ENCODE measurements around the gene PSPH. TPM values are rescaled to one million over a fixed set of nuclear protein-coding genes. Genes with fewer than 3 reads are reported as not detected.
"Not testable (repeated sequence)": the region's sequence is repeated elsewhere in the genome, so short reads cannot be mapped to it uniquely, and the experiment has no call there.

The PSPH gene
- 42.4 and 45.1 TPM in 2 replicates for total RNA-seq

DNA sequence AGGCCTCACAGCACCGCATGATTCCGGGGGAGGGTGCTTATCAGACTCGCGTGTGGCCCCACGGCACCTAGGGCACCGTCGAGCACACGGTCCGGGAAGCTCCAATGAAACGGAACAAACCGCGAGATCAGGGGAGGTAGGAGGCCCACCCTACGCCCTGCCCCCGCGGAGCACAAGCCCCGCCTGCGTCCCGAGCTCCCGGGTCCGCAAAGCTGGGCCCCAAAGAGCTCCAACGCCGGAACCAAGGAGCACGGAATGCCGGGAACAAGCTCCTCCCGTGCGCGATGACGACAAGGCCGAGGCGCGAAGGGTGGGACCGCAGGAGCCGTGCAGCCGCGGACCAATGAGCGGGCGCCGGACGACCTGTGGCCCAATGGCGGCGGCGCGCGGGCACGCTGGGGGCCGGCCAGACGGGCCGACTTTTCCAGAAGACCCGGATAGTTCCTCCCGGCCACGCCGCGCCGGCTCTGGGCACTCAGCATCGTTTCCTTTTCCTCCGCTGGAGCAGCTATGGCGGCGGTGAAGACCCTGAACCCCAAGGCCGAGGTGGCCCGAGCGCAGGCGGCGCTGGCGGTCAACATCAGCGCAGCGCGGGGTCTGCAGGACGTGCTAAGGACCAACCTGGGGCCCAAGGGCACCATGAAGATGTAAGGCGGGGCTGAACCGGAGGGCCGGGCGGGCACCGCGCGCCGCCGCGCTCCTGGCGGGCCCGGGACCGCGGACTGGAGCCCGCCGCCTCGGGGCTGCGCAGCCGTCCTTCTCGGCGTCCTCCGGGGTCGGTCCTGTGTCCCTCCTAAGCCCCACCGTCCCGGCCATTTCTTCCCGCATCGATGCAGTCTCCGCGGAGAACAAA is at the start of gene PSPH, which contains the start of gene CCT6A:
Gene PSPH, minus strand, starts transcription at position 106 of the 853 bp plus-strand sequence. CDS start 30,232 bp downstream, outside the sequence.
Gene CCT6A, plus strand, starts transcription at position 427 of the 853 bp plus-strand sequence. Its CDS starts 84 bp downstream, at position 511.
- DNase-seq, result peak; percentile 99

GRCh38 chr7:56099653-56100052 is 48.4 kb upstream of the PSPH start:
- no peak for DNase-seq

- DNase-seq, result not testable (repeated sequence)
These were observed 47.2 kb upstream of the PSPH start for GRCh38 chr7:56098187-56099008.

GRCh38 chr7:56097700-56098099 is 46.5 kb upstream of the PSPH start:
- peak; percentile 18 for DNase-seq

DNA sequence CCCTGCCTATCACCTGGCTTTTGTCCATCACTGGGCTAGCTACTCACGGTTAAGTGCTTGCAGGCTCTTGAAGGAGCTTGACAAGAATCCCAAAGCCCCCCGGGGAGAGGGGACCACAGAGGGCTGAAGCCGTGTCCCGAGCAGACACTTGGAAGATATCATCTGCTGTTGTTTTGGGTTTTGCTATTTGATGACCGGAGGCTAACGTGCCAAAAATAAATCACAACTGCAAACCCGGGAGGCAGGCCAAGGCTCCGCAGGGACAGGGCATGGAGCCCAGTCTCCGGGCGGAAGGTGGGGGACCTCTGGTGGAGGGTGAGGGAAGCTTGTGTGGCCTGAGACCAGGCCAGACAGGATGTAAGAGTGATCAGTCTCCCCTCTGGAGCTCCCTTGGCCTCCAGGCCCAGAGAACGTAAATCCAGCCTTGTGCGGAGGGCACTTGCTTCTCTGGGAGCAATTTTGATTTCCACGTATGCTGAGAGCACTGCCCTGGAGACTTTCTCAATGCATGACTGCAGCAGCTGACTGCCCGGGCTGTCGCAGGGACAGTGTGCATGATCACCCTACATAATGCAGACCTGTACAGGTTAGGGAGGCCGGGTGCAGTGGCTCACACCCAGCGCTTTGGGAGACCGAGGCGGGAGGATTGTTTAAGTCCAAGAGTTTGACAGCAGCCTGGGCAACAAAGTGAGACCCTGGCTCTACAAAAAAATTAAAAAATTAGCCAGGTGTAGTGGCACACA is 41.7 kb upstream of the PSPH start, which contains the start of gene PHKG1:
Gene PHKG1, minus strand, starts transcription at position 164 of the 743 bp plus-strand sequence. CDS start 4,011 bp downstream, outside the sequence.
- peak; percentile 86 for DNase-seq

DNA sequence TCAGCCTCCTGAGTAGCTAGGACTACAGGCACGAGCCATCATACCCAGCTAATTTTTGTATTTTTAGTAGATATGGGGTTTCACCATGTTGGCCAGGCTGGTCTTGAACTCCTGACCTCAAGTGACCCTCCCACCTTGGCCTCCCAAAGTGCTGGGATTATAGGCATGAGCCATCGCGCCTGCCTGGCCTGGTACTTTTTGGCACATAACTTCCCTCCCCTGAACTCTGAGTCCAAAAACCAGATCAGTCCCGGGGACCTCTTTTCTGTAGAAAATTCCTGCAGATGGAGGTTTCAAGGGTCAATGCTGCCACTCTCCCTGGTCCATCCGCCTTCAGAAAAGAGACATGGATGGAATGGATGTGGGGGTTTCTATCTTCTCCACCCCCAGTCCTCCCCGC is 41.1 kb upstream of the PSPH start:
- not testable (repeated sequence) for DNase-seq

DNA sequence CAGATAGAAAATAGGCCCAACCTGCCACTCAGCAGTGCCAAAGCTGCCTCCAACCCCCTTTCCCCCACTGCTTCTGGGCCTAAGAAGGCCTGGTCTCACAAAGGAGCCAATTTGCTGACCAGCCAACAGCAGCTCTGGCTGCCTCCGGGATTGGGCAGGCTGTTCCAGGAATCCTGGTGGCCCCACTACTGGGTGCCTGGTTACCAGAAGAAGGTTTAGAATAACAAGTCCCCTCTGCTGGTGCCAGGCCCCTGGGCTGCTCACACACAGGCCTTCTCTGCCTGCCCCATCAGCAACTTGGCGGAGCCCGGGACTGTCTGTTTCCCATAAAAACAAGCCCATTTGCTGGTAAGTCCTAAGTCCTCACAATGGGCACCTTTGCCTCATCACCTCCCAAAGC is 40.3 kb upstream of the PSPH start:
- DNase-seq, result no peak

DNA sequence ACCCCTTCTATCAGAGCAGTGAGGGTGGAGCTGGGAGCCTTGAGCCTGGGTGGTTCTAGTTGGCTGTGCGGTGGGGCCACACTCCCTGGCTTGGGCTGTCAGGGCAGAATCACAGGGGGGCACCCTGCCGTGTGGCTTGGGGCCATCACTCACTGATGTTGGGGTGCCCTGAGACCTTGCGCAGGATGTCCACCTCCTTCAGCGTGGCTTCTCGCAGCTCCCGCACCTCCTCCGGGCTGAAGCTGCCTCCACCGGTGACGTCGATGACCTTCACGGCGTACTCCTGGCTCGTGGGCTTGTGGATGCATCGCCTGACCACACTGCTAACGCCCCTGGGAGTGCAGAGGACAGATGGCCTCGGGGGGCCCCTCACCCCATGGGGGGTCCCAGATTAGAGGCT is 36.2 kb upstream of the PSPH start:
- DNase-seq, result no peak

DNA sequence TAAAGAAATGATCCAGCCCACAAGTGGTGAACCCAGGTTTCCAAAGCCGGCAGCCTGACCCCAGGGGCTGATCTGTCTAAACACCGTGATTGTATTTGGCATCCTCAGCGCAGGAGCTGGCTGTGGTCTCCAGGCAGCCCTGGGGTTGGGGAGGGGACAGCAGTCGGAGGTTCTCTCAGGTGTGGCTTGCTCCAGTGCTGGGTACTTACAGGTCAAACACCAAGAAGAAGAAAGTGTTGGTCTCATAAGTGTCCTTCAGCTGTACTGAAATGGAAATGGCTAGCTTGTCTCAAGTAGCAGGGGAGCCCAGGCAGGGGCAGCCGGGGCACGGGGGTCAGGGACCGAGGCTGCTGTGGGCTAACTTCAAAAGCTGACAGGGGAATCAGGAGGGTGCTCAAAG is 35.5 kb upstream of the PSPH start:
- DNase-seq, result no peak

- DNase-seq, result peak; percentile 71
These were observed 32.0 kb upstream of the PSPH start for GRCh38 chr7:56083150-56083785.

- no peak for DNase-seq
These were observed 30.5 kb upstream of the PSPH start for GRCh38 chr7:56081626-56082340.

DNA sequence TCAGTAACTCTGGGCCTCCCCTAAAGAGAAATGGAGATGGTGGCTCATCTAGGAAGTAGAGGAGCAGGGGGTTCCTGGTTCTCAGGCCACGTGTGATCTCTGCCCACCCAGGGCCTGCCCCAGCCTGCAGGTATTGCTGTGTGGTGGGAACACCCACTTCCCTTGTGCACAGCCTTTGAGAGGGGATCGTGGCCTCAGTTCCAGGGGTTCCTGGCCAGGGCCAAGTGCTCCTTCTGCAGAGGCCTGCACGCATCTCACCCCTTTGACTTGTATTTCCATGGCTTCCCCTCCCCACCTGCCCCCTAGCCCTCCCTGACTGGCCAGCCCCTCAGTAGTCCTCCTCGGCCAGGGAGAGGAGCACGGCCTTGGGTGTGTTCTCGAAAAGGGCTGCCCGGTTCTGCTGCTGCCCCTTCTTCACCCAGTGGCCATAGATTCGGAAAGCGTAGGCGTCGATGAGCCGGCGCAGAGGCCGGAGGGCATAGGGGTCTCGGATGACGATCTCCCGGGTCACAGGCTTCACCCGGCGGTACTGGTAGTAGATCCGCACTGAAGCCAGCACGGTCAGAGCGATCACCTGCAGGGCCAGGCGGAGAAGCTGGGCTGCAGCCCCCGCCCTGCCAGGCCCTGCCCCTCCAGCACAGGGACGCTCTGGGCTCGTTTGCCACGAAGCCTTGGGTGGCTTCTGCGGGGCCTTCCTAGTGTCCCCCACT is 29.6 kb upstream of the PSPH start:
- DNase-seq, result not testable (repeated sequence)

- DNase-seq, result peak; percentile 83
These were observed 28.4 kb upstream of the PSPH start for GRCh38 chr7:56079450-56080185.

DNA sequence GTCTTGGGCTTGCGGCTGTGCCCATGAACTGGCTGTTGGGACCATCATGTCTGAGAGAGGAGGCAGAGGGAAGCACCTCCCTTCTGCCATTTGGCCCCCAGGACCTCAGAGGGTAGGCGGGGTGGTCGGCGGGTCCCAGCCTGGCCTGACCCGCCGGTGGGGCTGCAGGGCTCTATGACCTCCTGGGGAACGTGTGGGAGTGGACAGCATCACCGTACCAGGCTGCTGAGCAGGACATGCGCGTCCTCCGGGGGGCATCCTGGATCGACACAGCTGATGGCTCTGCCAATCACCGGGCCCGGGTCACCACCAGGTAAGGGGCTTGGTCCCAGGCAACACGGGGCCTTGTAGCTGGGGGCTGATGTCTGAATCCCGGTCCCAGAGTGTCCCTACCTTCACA is 27.0 kb upstream of the PSPH start:
- no peak for DNase-seq

DNA sequence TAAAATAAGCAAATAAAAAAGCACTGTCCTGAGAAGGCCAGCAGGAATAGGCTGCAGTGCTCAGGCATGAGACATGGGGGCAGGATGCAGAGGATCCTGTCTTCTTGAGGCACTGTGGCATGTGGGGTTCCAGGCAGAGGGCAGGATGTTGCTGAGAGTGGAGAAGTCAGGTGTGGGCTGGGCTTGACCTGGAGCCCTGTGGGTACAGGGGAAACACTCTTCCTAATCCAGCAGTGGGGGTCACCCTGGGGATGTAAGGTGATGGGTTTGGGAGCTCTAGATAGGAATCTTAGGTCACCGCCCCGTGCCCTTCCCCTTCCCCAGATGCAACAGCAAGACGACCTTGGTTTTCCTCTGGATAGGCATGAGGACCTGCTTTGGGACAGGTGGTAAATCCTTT is 26.4 kb upstream of the PSPH start:
- no peak for DNase-seq

DNA sequence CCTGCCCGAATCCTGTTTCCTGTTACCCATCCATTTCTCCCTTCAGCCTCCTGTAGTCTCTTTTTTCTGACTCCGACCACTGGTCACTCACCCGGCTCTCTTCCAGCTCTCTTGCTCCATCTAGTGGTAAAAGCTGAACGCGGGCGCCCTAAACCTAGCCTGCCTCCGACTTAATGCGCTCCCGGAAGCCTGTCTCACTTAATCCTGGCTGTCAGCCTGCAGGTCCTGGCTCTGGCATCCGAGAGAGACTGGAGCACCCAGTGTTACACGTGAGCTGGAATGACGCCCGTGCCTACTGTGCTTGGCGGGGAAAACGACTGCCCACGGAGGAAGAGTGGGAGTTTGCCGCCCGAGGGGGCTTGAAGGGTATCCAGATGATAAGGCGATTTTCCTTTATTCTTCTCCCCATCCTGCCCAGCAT is 23.1 kb upstream of the PSPH start:
- peak; percentile 94 for DNase-seq

DNA sequence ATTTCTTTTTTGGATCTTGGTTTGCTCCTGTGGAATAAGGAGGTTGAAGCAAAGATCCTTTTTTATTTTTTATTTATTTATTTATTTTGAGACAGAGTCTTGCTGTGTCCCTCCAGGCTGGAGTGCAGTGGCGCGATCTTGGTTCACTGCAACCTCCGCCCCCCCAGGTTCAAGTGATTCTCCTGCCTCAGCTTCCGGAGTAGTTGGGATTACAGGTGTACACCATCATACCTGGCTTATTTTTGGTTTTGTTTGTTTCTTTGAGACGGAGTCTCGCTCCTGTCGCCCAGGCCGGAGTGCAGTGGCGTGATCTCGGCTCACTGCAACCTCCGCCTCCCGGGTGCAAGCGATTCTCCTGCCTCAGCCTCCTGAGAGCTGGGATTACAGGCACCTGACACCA is 15.1 kb upstream of the PSPH start:
- not testable (repeated sequence) for DNase-seq

DNA sequence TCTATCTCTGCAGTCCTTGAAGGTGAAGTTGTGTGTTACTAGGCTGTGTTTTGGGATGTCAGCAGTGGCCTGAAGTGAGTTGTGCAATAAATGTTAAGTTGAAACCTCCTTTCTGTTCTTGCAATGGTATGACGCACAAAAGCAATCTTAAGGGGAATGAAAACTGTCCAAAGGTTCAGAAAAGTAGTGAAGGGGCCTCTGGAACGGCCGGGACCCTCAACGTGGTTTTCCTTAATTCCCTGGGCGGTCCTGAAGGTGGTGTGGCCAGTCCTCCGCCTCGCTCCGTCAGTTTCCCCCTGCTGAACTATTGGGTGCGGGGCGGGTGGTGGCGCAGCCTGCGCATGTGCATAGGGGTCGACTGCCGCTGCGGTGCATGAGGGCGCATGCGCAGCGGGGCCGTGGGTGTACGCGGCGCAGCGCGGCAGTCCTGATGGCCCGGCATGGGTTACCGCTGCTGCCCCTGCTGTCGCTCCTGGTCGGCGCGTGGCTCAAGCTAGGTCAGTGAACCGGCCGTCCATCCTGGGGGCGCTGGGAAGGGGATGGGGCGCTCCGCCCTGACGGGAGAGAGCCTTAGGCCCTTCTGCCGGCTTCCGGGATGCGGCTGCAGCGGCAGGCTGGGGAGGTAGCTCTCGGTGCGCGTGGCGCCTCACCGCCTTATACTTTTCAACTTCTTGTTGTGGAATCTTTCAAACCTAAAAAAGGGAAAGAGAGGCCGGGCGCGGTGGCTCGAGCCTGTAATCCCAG is 12.8 kb upstream of the PSPH start, which contains the start of gene SUMF2:
Gene SUMF2, plus strand, starts transcription at position 405 of the 744 bp plus-strand sequence. Its CDS starts 26 bp downstream, at position 431.
- DNase-seq, result peak; percentile 94

GRCh38 chr7:56063500-56063881 is 12.2 kb upstream of the PSPH start:
- DNase-seq, result no peak
